Heart left ventricle (tissue), 13 donors: ENCODE measurements around the gene KCNQ4.

Experiments used
- CTCF ChIP-seq, 12 donors: fragments of 200-600 bp; sonication (generic) in 4 of 12; IDR thresholded peaks; one replicate each; pipeline versions ENCODE4 v1.5.0 to v1.8.0; 2018 to 2022; ENCODE audit warnings: antibody characterized with exemption in 12 of 12, mild to moderate bottlenecking in 5 of 12
- POLR2A ChIP-seq, 2 donors: fragments of 450-650 bp; IDR thresholded peaks; one replicate each; pipeline ENCODE4 v1.6.1; 2017; ENCODE audit warnings: antibody characterized with exemption in 2 of 2, mild to moderate bottlenecking in 2 of 2, moderate library complexity in 2 of 2
- donor health status: ischemic (EF 13 %, LVEDD 7.1; RV severe dilation, severe dysfunction).
- donor health status: DM: no; HTN: yes; CAD: no.
- donor health status: DM: no; HTN: no; CAD: no.
- donor health status: ischemic (EF 25% LVEDD 6.9; RV normal size, moderate dysfunction).
- donor health status: ischemic (EF 25% LVEDD 5.7; RV mildly dilated, moderate dysfunction).
- donor health status: ischemic (EF 35%, LVEDD 5.7; RV mildly dilated, moderate dysfunction).
- donor health status: nonischemic (EF 11% LVEDD 7.7; RV severe dilation, severe dysfunction).
- donor health status: DM: yes; HTN: yes; CAD: no.
- donor health status: PGD.
- donor health status: ischemic (EF 29% LVEDD 5.4; RV normal size, mild dysfunction).
- donor health status: nonischemic (EF 23%, LVEDD 6.1; RV moderate dilation, normal function).

GRCh38 chr1:40734882-40735628 lies 48.5 kb upstream of the KCNQ4 start:
- TF ChIP-seq CTCF (IDR thresholded peaks at IDR 0.05) (no peak), POLR2A (IDR thresholded peaks at IDR 0.05) (no peak)
